Stimulated activated CD8-positive, alpha-beta memory T cell treated with anti-CD3 and anti-CD28 coated beads, Interleukin-12 subunit alpha, Interleukin-12 subunit beta, amount 100 ng/mL, for 1 hour (primary cell): ENCODE measurements around the gene RNLS.

Experiments
- DNase-seq: peaks from one replicate; pipeline ENCODE4 v3.0.0-alpha.2; 2020; ENCODE audit warnings: low read depth

Gene RNLS

GRCh38 chr10:88582806-88583583 is at the start of gene RNLS:
Gene RNLS, minus strand, starts transcription at chr10:88583318.
- DNase-seq: peak; percentile 38

GRCh38 chr10:88624840-88625239 is 41.7 kb upstream of the RNLS start:
- DNase-seq: no peak

- no peak for DNase-seq
Observed at GRCh38 chr10:88623835-88624234, 40.7 kb upstream of the RNLS start.

GRCh38 chr10:88620441-88620840 is 37.3 kb upstream of the RNLS start:
- no peak for DNase-seq

- no peak for DNase-seq
Observed at GRCh38 chr10:88618496-88618895, 35.4 kb upstream of the RNLS start.

- no peak for DNase-seq
Observed at GRCh38 chr10:88617772-88618300, 34.7 kb upstream of the RNLS start.

- no peak for DNase-seq
Observed at GRCh38 chr10:88616250-88616977, 33.3 kb upstream of the RNLS start.

GRCh38 chr10:88608780-88609179 is 25.7 kb upstream of the RNLS start:
- no peak for DNase-seq

GRCh38 chr10:88608052-88608732 is 25.1 kb upstream of the RNLS start:
- DNase-seq: no peak

GRCh38 chr10:88598055-88598454 is 14.9 kb upstream of the RNLS start:
- DNase-seq: no peak

GRCh38 chr10:88594482-88594881 is 11.4 kb upstream of the RNLS start:
- no peak for DNase-seq

GRCh38 chr10:88592906-88593305 is 9.8 kb upstream of the RNLS start:
- no peak for DNase-seq

GRCh38 chr10:88592381-88592780 is 9.3 kb upstream of the RNLS start:
- DNase-seq: no peak

- no peak for DNase-seq
Observed at GRCh38 chr10:88586462-88586861, 3.3 kb upstream of the RNLS start, which contains the start of gene LIPJ. Gene LIPJ, plus strand, starts transcription at chr10:88586762. Its CDS starts 3,926 bp downstream, at chr10:88590688.

GRCh38 chr10:88583584-88583957 is 453 bp upstream of the RNLS start:
- DNase-seq: no peak

- no peak for DNase-seq
Observed at GRCh38 chr10:88582411-88582805, 710 bp downstream of the RNLS start.

GRCh38 chr10:88565072-88565471 is 18.0 kb downstream of the RNLS start:
- no peak for DNase-seq

GRCh38 chr10:88562152-88562551 is 21.0 kb downstream of the RNLS start:
- DNase-seq: no peak

- no peak for DNase-seq
Observed at GRCh38 chr10:88557658-88558057, 25.5 kb downstream of the RNLS start.

GRCh38 chr10:88557256-88557655 is 25.9 kb downstream of the RNLS start:
- no peak for DNase-seq

GRCh38 chr10:88555190-88555908 is 27.8 kb downstream of the RNLS start:
- DNase-seq: no peak
